GM12878 (cell line): ENCODE measurements around the gene PTPRN2. TPM values are rescaled to one million over a fixed set of nuclear protein-coding genes. Genes with fewer than 3 reads are reported as not detected.

Experiments used
- ATAC-seq: fragments of 200-7000 bp; cut with Tn5 transposase; 3 replicates; pipeline ENCODE4 v1.9.1; 2020; ENCODE audit warnings: mild to moderate bottlenecking, moderate library complexity
- BruUV-seq: library from RNA; stranded (reverse); fragments of 400-500 nt; replicated peaks from 2 replicates; lab custom pipeline; 2021; lab: Mats Ljungman, UMichigan
- CTCF ChIA-PET: fragments of 300-600 bp; sonication (Branson Sonifier 250); formaldehyde crosslinking; extraction: SDS; loops from one replicate; lab custom pipeline; 2021; ENCODE audit warnings: inconsistent platforms; lab: Yijun Ruan, JAX
- POLR2A ChIA-PET: fragments of 350-600 bp; formaldehyde crosslinking; extraction: SDS; loops from one replicate; lab custom pipeline; 2021; ENCODE audit warnings: inconsistent platforms; lab: Charles Lee
- RAD21 ChIA-PET: fragments of 300-600 bp; sonication (Branson Sonifier 250); formaldehyde crosslinking; loops from one replicate; lab custom pipeline; 2023; ENCODE audit warnings: antibody characterized with exemption; ENCODE audit not compliant: unreplicated experiment; lab: Charles Lee
- SMC1A ChIA-PET: fragments of 300-600 bp; sonication (Branson Sonifier 250); formaldehyde crosslinking; loops from one replicate; lab custom pipeline; 2023; ENCODE audit not compliant: unreplicated experiment, uncharacterized antibody; lab: Charles Lee
- DNase-seq: peaks from one replicate; pipeline ENCODE4 v3.0.0-alpha.2; 2011; ENCODE audit warnings: low read depth, low spot score
- FAIRE-seq: peaks from 3 replicates; lab custom pipeline; 2011; peaks lifted over from hg19 to GRCh38; lab: Jason Lieb, UNC
- H2AFZ ChIP-seq: 2 replicates; pipeline ENCODE4 v1.6.0; 2011; ENCODE audit warnings: low read depth, low read length, control low read depth; ENCODE audit not compliant: control insufficient read depth
- H3K27ac ChIP-seq: 2 replicates; pipeline ENCODE4 v1.5.1; 2011; ENCODE audit warnings: control low read depth; ENCODE audit not compliant: control insufficient read depth, insufficient read depth
- H3K27me3 ChIP-seq, 2 experiments: replicated peaks in 1 of 2; 2 replicates each; pipeline versions ENCODE4 v1.6.0 to v1.6.1; 2011; ENCODE audit warnings: low read length in 1 of 2; ENCODE audit not compliant: control insufficient read depth in 2 of 2, insufficient read depth in 2 of 2
- H3K36me3 ChIP-seq, 2 experiments: 2 replicates each; pipeline ENCODE4 v1.5.1; 2011; ENCODE audit warnings: low read length in 1 of 2; ENCODE audit not compliant: control insufficient read depth in 2 of 2, insufficient read depth in 2 of 2
- H3K4me1 ChIP-seq: 2 replicates; pipeline ENCODE4 v1.6.1; 2011; ENCODE audit warnings: mild to moderate bottlenecking, low read length, moderate library complexity, mixed read lengths; ENCODE audit not compliant: control insufficient read depth, insufficient read depth
- H3K4me2 ChIP-seq: 2 replicates; pipeline ENCODE4 v1.6.0; 2011; ENCODE audit warnings: control low read depth; ENCODE audit not compliant: control insufficient read depth, insufficient read depth
- H3K4me3 ChIP-seq: fragments of 200-600 bp; sonication (generic); 2 replicates; pipeline ENCODE4 v1.5.1; 2016
- H3K79me2 ChIP-seq: 2 replicates; pipeline ENCODE4 v1.6.0; 2011; ENCODE audit warnings: low read length; ENCODE audit not compliant: control insufficient read depth, insufficient read depth
- H3K9ac ChIP-seq: 2 replicates; pipeline ENCODE4 v1.8.0; 2011; ENCODE audit warnings: low read length, control low read depth, mixed read lengths; ENCODE audit not compliant: control insufficient read depth, insufficient read depth
- H3K9me3 ChIP-seq: replicated peaks from 3 replicates; pipeline ENCODE4 v1.5.1; 2011; ENCODE audit warnings: mild to moderate bottlenecking, low read length; ENCODE audit not compliant: control insufficient read depth, insufficient read depth
- H4K20me1 ChIP-seq: 2 replicates; pipeline ENCODE4 v1.6.0; 2011; ENCODE audit not compliant: control insufficient read depth, insufficient read depth
- CUX1 ChIP-seq: IDR thresholded peaks from 2 replicates; pipeline ENCODE4 v1.6.1; 2012; ENCODE audit warnings: improper control_type of control experiment, low read depth, low read length; ENCODE audit not compliant: insufficient replicate concordance
- MEF2A ChIP-seq: IDR thresholded peaks from 2 replicates; pipeline ENCODE4 v1.6.1; 2011; ENCODE audit warnings: low read depth, mild to moderate bottlenecking, low read length, moderate library complexity; ENCODE audit not compliant: insufficient read depth
- WGBS: methylation state at CpG from one replicate; pipeline ENCODE4 v1.1.6; 2016; ENCODE audit warnings: low lambda C conversion rate; ENCODE audit not compliant: insufficient replicate concordance, insufficient coverage; ENCODE audit errors: missing lambda C conversion rate; 5-methylcytosine and 5-hydroxymethylcytosine counted together
- in situ Hi-C: fragments of 300-500 bp; cut with MboI; formaldehyde crosslinking; loops from 9 replicates; pipeline ENCODE4 v1.14.3; 2018; ENCODE audit warnings: mixed read lengths
- intact Hi-C: fragments of 100-400 bp; cut with micrococcal nuclease; formaldehyde crosslinking; loops from one replicate; pipeline ENCODE4 v1.14.2; 2022; ENCODE audit not compliant: unreplicated experiment
- polyA plus RNA-seq, 11 experiments: library from polyadenylated mRNA; depleted of rRNA in 4 of 11; unstranded in 6 of 11; stranded (reverse) in 5 of 11; fragments of >200 nt; fragmentation: Nextera tagmentation in 4 of 11; fragmentation: Illumina TruSeq in 1 of 11; extraction: Ambion mirVana in 4 of 11; extraction: Trizol in 1 of 11; gene quantifications; 1 replicate in 1 of 11; 2 replicates in 10 of 11; pipeline versions ENCODE4 v1.2.1 to v1.2.3, GENCODE V29; 2011 to 2016; ENCODE audit warnings: inconsistent platforms in 2 of 11, missing spikeins in 2 of 11, low read depth in 1 of 11
- total RNA-seq, 4 experiments: library from RNA; depleted of rRNA in 3 of 4; stranded (reverse); fragments of >200 nt in 3 of 4; fragmentation: Illumina TruSeq in 1 of 4; extraction: Trizol in 1 of 4; gene quantifications; 2 replicates each; pipeline versions ENCODE4 v1.2.1 to v1.2.3, GENCODE V29; 2013 to 2021

The PTPRN2 gene
- total and polyA plus RNA-seq, 10 of the 15 experiments (the other 5 are each of a cell fraction or from before 2014, with no cell fraction given) = 5.4 TPM; not detected in 9

GRCh38 chr7:158289761-158290523 lies 297.7 kb downstream of the PTPRN2 start:
- Histone ChIP-seq H3K36me3 (no peaks in the 10 kb centered on the region), H3K27me3 (no peaks in the 10 kb centered on the region), H3K4me2 (no peak overlapping the region), H3K4me3 (no peak overlapping the region), H2AFZ (no peak overlapping the region), H3K79me2 (no peaks in the 10 kb centered on the region), H3K9ac (no peak overlapping the region), H3K4me1 (no peaks in the 10 kb centered on the region), H3K9me3 (no peaks in the 10 kb centered on the region; the same call in 2 of the 3 replicates), H4K20me1 (no peaks in the 10 kb centered on the region), H3K27ac (no peak overlapping the region)
- intact Hi-C loops (no loop called here), in situ Hi-C loops (no loop called here)
- no TSS peak for BruUV-seq
- DNase-seq (no peak), FAIRE-seq (no peak), ATAC-seq (no peak)
- ChIA-PET POLR2A (no interaction called here), CTCF (no interaction called here), RAD21 (no interaction called here), SMC1A (no interaction called here)
- WGBS = 34% methylated on average over 5 of the region's 5 CpGs
- TF ChIP-seq CUX1 (no peak), MEF2A (no peak)
